A673 (cell line): ENCODE results near the gene DCLK2. TPM values are rescaled to one million over a fixed set of nuclear protein-coding genes. Genes with fewer than 3 reads are reported as not detected.

Source experiments
- BruUV-seq: library from RNA; stranded (reverse); fragments of 400-500 nt; replicated peaks from 2 replicates; lab custom pipeline; 2021; lab: Mats Ljungman, UMichigan
- CTCF ChIA-PET: fragments of 300-600 bp; sonication (Branson Sonifier 250); formaldehyde crosslinking; loops from one replicate; lab custom pipeline; 2022; ENCODE audit warnings: antibody characterized with exemption; lab: Charles Lee
- POLR2A ChIA-PET: fragments of 300-600 bp; sonication (Branson Sonifier 250); formaldehyde crosslinking; loops from one replicate; lab custom pipeline; 2022; ENCODE audit warnings: antibody characterized with exemption; ENCODE audit not compliant: low non-redundant PET; lab: Charles Lee
- DNase-seq: peaks from one replicate; pipeline ENCODE4 v3.0.0-alpha.2; 2015; ENCODE audit warnings: low spot score
- H3K27ac ChIP-seq: fragments of 200-600 bp; sonication (generic); 2 replicates; pipeline ENCODE4 v1.5.1; 2016; ENCODE audit warnings: mixed run types, low read depth, mild to moderate bottlenecking, mixed read lengths, antibody characterized with exemption, low read length; ENCODE audit not compliant: poor library complexity, severe bottlenecking
- H3K27me3 ChIP-seq: fragments of 200-600 bp; sonication (generic); replicated peaks from 2 replicates; pipeline ENCODE4 v1.6.1; 2017; ENCODE audit warnings: mixed run types, low read depth, mild to moderate bottlenecking, mixed read lengths, antibody characterized with exemption, low read length; ENCODE audit not compliant: insufficient read depth, poor library complexity
- H3K36me3 ChIP-seq: fragments of 200-600 bp; sonication (generic); 2 replicates; pipeline ENCODE4 v1.6.1; 2016; ENCODE audit warnings: mixed run types, mild to moderate bottlenecking, mixed read lengths, antibody characterized with exemption, low read length; ENCODE audit not compliant: insufficient read depth, poor library complexity, severe bottlenecking
- H3K4me1 ChIP-seq: fragments of 200-600 bp; sonication (generic); 2 replicates; pipeline ENCODE4 v1.6.1; 2017; ENCODE audit warnings: mixed run types, mild to moderate bottlenecking, mixed read lengths, antibody characterized with exemption, low read length; ENCODE audit not compliant: insufficient read depth, poor library complexity, severe bottlenecking
- H3K4me3 ChIP-seq: fragments of 200-600 bp; sonication (generic); 2 replicates; pipeline ENCODE4 v1.5.1; 2016; ENCODE audit warnings: low read depth, mixed run types, mild to moderate bottlenecking, mixed read lengths, low read length; ENCODE audit not compliant: poor library complexity, severe bottlenecking
- H3K9me3 ChIP-seq: fragments of 200-600 bp; sonication (generic); 2 replicates; pipeline ENCODE4 v1.6.1; 2016; ENCODE audit warnings: mixed run types, low read depth, mild to moderate bottlenecking, mixed read lengths, antibody characterized with exemption, low read length; ENCODE audit not compliant: poor library complexity, severe bottlenecking
- EZH2 ChIP-seq: fragments of 200-600 bp; sonication (generic); IDR thresholded peaks from 2 replicates; pipeline ENCODE4 v1.6.1; 2017; ENCODE audit warnings: borderline replicate concordance, low read depth, mild to moderate bottlenecking, mixed read lengths, antibody characterized with exemption, low read length; ENCODE audit not compliant: poor library complexity, severe bottlenecking
- intact Hi-C: fragments of 100-400 bp; cut with micrococcal nuclease; formaldehyde crosslinking; loops from one replicate; pipeline ENCODE4 v1.10.0; 2022; ENCODE audit not compliant: unreplicated experiment
- total RNA-seq: library from RNA; stranded (reverse); gene quantifications from 2 replicates; pipeline ENCODE4 v1.2.3, GENCODE V29; 2021
- TF ChIP-seq, protein P1 (sequence below): fragments of 300-800, 200-600 bp; sonication (generic); conservative IDR thresholded peaks from 2 replicates; pipeline ENCODE4 v1.5.1; 2017; ENCODE audit warnings: low read depth, mild to moderate bottlenecking, antibody characterized with exemption, low read length, moderate library complexity, mixed read lengths

The DCLK2 gene
- total RNA-seq, 1 experiment from 2014 or later, result 4.9 TPM

DNA sequence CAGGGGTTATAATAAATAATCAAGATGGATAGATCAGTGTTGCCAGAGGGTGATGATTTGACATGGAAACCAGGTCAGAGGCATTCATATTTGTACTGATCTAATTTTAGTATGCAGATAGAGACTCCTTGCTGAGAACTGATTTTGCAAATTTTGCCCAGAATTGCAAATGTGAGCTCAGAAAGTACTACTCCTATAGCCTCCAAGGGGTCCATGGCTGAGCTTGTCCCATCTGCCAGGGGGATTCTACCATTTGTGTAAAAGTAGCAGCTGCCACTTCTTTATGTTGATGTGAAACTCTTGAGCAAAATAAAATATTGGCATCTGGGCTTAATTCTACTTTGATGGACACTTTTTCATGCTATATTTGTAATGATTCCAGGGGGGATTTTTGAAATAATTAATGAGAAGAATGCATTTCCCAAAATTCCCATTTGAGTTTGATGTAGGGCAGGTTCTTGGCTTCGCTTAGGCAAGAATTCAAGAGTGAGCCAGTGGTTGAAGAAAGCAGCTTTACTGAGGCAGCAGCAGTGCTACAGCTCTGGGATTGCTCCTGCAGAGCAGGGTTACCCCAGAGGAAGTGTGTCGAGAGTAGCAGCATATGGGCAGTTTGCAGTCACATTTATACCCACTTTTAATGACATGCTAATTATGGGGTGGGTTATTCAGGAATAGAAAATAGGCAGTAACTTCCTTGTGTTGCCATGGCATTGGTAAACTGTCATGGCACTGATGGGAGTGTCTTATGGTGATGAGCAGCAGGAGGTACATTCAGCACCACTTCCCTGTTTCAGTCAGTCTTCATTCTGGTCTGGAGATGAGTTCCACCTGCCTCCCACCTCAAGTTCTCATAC is 38.7 kb upstream of the DCLK2 start:
- Histone ChIP-seq H3K4me1 (peaks cover 4% of the 10 kb centered on the region), H3K4me3 (no peak overlapping the region), H3K27me3 (no peaks in the 10 kb centered on the region), H3K36me3 (no peaks in the 10 kb centered on the region), H3K9me3 (no peaks in the 10 kb centered on the region), H3K27ac (no peak overlapping the region)
- POLR2A ChIA-PET, result no interaction called here
- intact Hi-C loops, result no loop called here
- CTCF ChIA-PET, result no interaction called here
- DNase-seq, result peak; percentile 4
- TF ChIP-seq, protein P1, sequence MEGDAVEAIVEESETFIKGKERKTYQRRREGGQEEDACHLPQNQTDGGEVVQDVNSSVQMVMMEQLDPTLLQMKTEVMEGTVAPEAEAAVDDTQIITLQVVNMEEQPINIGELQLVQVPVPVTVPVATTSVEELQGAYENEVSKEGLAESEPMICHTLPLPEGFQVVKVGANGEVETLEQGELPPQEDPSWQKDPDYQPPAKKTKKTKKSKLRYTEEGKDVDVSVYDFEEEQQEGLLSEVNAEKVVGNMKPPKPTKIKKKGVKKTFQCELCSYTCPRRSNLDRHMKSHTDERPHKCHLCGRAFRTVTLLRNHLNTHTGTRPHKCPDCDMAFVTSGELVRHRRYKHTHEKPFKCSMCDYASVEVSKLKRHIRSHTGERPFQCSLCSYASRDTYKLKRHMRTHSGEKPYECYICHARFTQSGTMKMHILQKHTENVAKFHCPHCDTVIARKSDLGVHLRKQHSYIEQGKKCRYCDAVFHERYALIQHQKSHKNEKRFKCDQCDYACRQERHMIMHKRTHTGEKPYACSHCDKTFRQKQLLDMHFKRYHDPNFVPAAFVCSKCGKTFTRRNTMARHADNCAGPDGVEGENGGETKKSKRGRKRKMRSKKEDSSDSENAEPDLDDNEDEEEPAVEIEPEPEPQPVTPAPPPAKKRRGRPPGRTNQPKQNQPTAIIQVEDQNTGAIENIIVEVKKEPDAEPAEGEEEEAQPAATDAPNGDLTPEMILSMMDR, result no peak
- no peak for TF ChIP-seq EZH2
- no TSS peak for BruUV-seq

GRCh38 chr4:150044517-150044916 is 33.7 kb upstream of the DCLK2 start:
- intact Hi-C loops, result no loop called here
- H3K36me3 ChIP-seq, result no peaks in the 10 kb centered on the region
- no peaks in the 10 kb centered on the region for H3K9me3 ChIP-seq
- ChIA-PET POLR2A (no interaction called here), CTCF (no interaction called here)
- BruUV-seq, result no TSS peak
- H3K4me1 ChIP-seq, result peaks cover 4% of the 10 kb centered on the region
- TF ChIP-seq EZH2, result no peak
- TF ChIP-seq, protein P1, result no peak
- H3K27me3 ChIP-seq, result no peaks in the 10 kb centered on the region
- no peak for DNase-seq
- no peak overlapping the region for H3K27ac ChIP-seq
- no peak overlapping the region for H3K4me3 ChIP-seq

GRCh38 chr4:150045410-150045809 is 32.8 kb upstream of the DCLK2 start:
- Histone ChIP-seq H3K4me1 (peaks cover 4% of the 10 kb centered on the region), H3K4me3 (no peak overlapping the region), H3K36me3 (no peaks in the 10 kb centered on the region), H3K27me3 (no peaks in the 10 kb centered on the region), H3K9me3 (no peaks in the 10 kb centered on the region), H3K27ac (no peak overlapping the region)
- CTCF ChIA-PET, result no interaction called here
- POLR2A ChIA-PET, result no interaction called here
- no peak for TF ChIP-seq EZH2
- TF ChIP-seq, protein P1, result no peak
- BruUV-seq, result no TSS peak
- intact Hi-C loops, result no loop called here
- DNase-seq, result no peak
